GM12892 (cell line): Measurements from ENCODE around the gene FKBP6.
"Not testable (repeated sequence)": the region's sequence is repeated elsewhere in the genome, so short reads cannot be mapped to it uniquely, and the experiment has no call there.

Experiments
- POLR2A ChIP-seq: IDR thresholded peaks from 2 replicates; pipeline ENCODE4 v1.6.1; 2011; ENCODE audit warnings: low read depth, low read length, control low read depth
- TAF1 ChIP-seq: IDR thresholded peaks from 2 replicates; pipeline ENCODE4 v1.6.1; 2011; ENCODE audit warnings: low read depth, mild to moderate bottlenecking, control low read depth, low read length, borderline replicate concordance

- TF ChIP-seq POLR2A, TAF1: not testable (repeated sequence)
These were observed 8.4 kb upstream of the FKBP6 start for GRCh38 chr7:73319541-73319940.
